Suprapubic skin (tissue), 4 donors: ENCODE results near the gene GFAP. TPM values are rescaled to one million over a fixed set of nuclear protein-coding genes. Genes with fewer than 3 reads are reported as not detected.
A peak's percentile ranks its signal among the peaks of the same experiment; 100 is the strongest.

Experiments
- DNase-seq, 2 donors: peaks; one replicate each; pipeline ENCODE4 v3.0.0-alpha.2; 2019; ENCODE audit warnings: low spot score in 2 of 2
- H3K27ac ChIP-seq: fragments of 200-600 bp; sonication (generic); one replicate; pipeline ENCODE4 v1.5.1; 2019
- H3K27me3 ChIP-seq: fragments of 200-600 bp; sonication (generic); one replicate; pipeline ENCODE4 v1.5.1; 2019
- H3K36me3 ChIP-seq: fragments of 200-600 bp; sonication (generic); one replicate; pipeline ENCODE4 v1.5.1; 2019
- H3K4me1 ChIP-seq: fragments of 200-600 bp; sonication (generic); one replicate; pipeline ENCODE4 v1.5.1; 2019
- H3K4me3 ChIP-seq: fragments of 200-600 bp; sonication (generic); one replicate; pipeline ENCODE4 v1.5.1; 2019; ENCODE audit warnings: mild to moderate bottlenecking
- H3K9me3 ChIP-seq: fragments of 200-600 bp; sonication (generic); one replicate; pipeline ENCODE4 v1.5.1; 2019
- EP300 ChIP-seq: sonication (generic); formaldehyde crosslinking; IDR thresholded peaks from one replicate; pipeline ENCODE4 v1.6.1; 2017; ENCODE audit warnings: antibody characterized with exemption
- POLR2A ChIP-seq, 2 donors: fragments of 450-650 bp; IDR thresholded peaks; one replicate each; pipeline ENCODE4 v1.6.1; 2017; ENCODE audit warnings: antibody characterized with exemption in 2 of 2, mild to moderate bottlenecking in 2 of 2, moderate library complexity in 2 of 2
- POLR2AphosphoS5 ChIP-seq, 3 donors: sonication (generic); formaldehyde crosslinking; IDR thresholded peaks; one replicate each; pipeline ENCODE4 v1.6.1; 2017; ENCODE audit warnings: antibody characterized with exemption in 3 of 3
- WGBS: methylation state at CpG from one replicate; pipeline ENCODE4 v1.1.5; 2018; 5-methylcytosine and 5-hydroxymethylcytosine counted together
- total RNA-seq, 4 donors: library from RNA; depleted of rRNA; stranded (reverse); fragments of >200 nt; gene quantifications; one replicate each; pipeline ENCODE4 v1.1.0, GENCODE V29; 2016
- TF ChIP-seq, protein P1 (sequence below), 2 donors: fragments of 200-600 bp in 1 of 2; fragments of 450-650 bp in 1 of 2; sonication (generic) in 1 of 2; IDR thresholded peaks; one replicate each; pipeline ENCODE4 v1.5.1; 2016 to 2019; ENCODE audit warnings: antibody characterized with exemption in 2 of 2, mild to moderate bottlenecking in 1 of 2, moderate library complexity in 1 of 2

GFAP gene
- total RNA-seq, 4 donors from 2014 or later, result 0.72 to 5.9 TPM; not detected in 2

DNA sequence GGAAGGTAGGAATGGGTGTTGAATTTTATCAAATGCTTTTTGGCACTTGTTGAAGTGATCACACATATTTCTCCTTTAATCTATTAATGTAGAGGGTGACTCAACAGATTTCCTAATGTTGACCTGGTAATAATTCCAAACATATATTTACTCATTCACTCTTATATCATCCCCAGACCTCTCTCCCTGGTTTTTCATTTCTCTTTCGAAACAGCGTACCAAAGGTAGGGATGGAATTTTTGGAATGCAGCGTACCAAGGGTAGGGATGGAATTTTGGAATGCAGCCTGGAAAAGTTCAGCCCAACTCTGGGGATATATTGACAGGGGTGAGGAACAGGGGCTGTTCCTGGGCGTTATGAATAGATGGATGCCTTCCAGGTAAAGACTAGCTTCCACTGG lies 25.0 kb upstream of the GFAP start:
- H3K4me1 ChIP-seq, result no peaks in the 10 kb centered on the region
- H3K4me3 ChIP-seq, result no peak overlapping the region
- no peaks in the 10 kb centered on the region for H3K27me3 ChIP-seq
- H3K27ac ChIP-seq, result no peak overlapping the region
- DNase-seq, result no peak
- H3K36me3 ChIP-seq, result no peaks in the 10 kb centered on the region
- H3K9me3 ChIP-seq, result no peaks in the 10 kb centered on the region
- 50% methylated on average over 4 of the region's 4 CpGs for WGBS
- TF ChIP-seq, protein P1, sequence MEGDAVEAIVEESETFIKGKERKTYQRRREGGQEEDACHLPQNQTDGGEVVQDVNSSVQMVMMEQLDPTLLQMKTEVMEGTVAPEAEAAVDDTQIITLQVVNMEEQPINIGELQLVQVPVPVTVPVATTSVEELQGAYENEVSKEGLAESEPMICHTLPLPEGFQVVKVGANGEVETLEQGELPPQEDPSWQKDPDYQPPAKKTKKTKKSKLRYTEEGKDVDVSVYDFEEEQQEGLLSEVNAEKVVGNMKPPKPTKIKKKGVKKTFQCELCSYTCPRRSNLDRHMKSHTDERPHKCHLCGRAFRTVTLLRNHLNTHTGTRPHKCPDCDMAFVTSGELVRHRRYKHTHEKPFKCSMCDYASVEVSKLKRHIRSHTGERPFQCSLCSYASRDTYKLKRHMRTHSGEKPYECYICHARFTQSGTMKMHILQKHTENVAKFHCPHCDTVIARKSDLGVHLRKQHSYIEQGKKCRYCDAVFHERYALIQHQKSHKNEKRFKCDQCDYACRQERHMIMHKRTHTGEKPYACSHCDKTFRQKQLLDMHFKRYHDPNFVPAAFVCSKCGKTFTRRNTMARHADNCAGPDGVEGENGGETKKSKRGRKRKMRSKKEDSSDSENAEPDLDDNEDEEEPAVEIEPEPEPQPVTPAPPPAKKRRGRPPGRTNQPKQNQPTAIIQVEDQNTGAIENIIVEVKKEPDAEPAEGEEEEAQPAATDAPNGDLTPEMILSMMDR (IDR thresholded peaks at IDR 0.05), result no peak
- TF ChIP-seq POLR2AphosphoS5 (IDR thresholded peaks at IDR 0.05), result no peak

DNA sequence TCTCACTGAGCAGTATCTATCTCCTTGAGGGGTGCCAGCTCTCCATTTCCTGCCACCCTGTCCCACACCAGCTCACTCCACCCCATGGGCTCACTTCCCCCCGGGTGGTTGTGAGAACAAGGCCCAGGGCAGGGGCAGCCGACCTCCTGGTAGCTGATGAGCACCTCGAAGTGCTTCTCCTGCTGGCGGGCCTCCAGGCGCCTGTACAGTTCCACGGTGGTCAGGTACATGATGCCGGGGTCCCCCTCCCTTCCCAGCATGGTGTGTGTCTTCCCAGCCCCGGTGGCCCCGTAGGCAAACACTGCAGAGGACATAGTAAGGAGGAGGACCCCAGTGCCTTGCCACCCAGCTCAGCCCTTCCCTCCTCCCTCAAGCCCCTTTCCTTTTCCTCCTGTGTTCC lies 19.8 kb upstream of the GFAP start:
- peak in 1 of 2 donors; percentile 51 for DNase-seq
- Histone ChIP-seq H3K4me1 (no peaks in the 10 kb centered on the region), H3K9me3 (no peaks in the 10 kb centered on the region), H3K27me3 (no peaks in the 10 kb centered on the region), H3K4me3 (no peak overlapping the region), H3K27ac (no peak overlapping the region), H3K36me3 (no peaks in the 10 kb centered on the region)
- TF ChIP-seq POLR2A (IDR thresholded peaks at IDR 0.05) (no peak), POLR2AphosphoS5 (IDR thresholded peaks at IDR 0.05) (no peak), EP300 (no peak)
- TF ChIP-seq, protein P1 (IDR thresholded peaks at IDR 0.05), result no peak
- 98% methylated on average over 6 of the region's 9 CpGs for WGBS

DNA sequence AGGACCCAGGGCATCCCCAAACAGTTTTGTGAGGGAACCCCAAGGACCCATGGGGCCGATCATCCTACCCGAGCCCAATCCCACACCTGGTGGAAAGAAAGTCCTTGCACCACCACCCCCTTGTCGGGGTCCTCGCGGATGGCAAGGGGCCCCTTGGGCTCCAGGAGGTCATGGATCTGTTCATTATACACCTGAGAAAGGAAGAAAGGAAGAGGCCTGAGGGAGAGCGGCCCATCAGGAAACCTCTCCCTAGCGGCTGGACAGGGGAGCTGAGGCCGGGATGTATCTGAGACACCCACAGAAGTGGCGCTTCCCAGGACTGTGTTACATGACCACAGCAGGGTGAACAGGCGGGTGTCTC lies 19.4 kb upstream of the GFAP start:
- Histone ChIP-seq H3K27me3 (no peaks in the 10 kb centered on the region), H3K4me1 (no peaks in the 10 kb centered on the region), H3K36me3 (no peaks in the 10 kb centered on the region), H3K4me3 (no peak overlapping the region), H3K9me3 (no peaks in the 10 kb centered on the region), H3K27ac (no peak overlapping the region)
- peak in 1 of 2 donors; percentile 32 for DNase-seq
- WGBS, result 96% methylated on average over 7 of the region's 10 CpGs
- TF ChIP-seq POLR2A (IDR thresholded peaks at IDR 0.05), result no peak
- TF ChIP-seq EP300, result no peak
- TF ChIP-seq, protein P1 (IDR thresholded peaks at IDR 0.05), result no peak

DNA sequence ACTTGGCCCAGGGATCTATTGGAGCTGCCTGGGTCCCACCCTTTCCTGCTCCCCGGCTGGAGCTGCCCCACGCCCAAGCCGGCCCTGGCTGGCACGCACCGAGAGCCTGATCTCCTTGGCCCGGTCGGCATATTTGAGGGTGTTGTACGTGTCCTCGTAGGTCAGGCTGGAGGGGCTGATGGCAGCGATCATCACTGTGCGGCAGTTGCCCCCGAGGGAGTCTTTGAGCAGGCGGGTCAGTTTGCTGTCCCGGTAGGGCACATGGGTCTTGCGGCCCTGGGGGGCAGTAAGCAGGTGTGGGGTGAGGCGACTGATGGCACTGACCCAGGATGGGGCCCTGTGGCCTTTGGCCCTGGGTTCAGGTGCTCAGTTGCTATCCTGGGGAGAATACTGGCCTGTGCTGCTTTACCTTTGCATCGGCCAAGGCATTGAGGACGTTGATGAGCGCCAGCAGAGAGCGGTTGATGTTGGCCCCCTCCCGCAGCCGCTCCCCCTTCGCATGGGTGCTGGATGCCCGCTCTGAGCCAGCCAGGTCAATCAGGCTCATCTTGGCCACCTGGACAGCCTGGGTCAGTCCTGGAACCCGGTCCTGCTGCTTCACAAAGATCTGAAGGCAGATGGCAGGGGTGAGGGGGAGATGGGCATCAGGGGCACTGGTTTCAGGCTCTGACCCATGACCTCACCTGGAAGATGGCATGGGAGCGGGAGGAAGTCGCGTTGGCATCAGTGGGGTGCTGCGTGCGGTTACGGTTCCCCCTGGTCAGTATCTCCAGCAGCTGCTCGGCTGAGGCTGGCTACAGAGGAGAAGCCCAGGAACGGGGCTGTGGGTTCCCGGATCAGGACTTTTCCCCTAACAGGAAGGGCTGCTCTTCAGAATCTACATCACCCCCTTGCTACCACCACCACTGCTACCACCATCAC lies 18.8 kb upstream of the GFAP start:
- no peaks in the 10 kb centered on the region for H3K9me3 ChIP-seq
- H3K27ac ChIP-seq, result no peak overlapping the region
- H3K27me3 ChIP-seq, result no peaks in the 10 kb centered on the region
- no peak overlapping the region for H3K4me3 ChIP-seq
- DNase-seq, result peak in 1 of 2 donors; percentile 44
- H3K36me3 ChIP-seq, result no peaks in the 10 kb centered on the region
- no peaks in the 10 kb centered on the region for H3K4me1 ChIP-seq
- no peak for TF ChIP-seq POLR2AphosphoS5 (IDR thresholded peaks at IDR 0.05)
- TF ChIP-seq POLR2A (IDR thresholded peaks at IDR 0.05), result no peak
- TF ChIP-seq, protein P1 (IDR thresholded peaks at IDR 0.05), result no peak
- TF ChIP-seq EP300, result no peak
- 97% methylated on average over 26 of the region's 34 CpGs for WGBS

DNA sequence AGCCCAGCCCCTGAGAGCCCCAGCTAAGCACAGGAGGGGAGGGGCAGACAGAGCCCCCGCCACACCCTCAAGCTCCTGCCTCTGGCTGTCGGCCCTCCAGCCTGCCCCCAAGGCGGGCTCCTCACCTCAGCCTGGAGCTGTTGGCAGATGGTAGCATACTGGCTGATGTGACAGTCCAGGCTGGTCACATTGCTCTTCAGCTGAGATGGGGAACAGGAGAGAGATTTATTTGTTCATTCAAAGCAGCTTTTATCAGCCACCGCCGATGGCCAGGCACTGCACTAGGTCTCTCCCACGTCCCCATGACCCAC lies 17.4 kb upstream of the GFAP start:
- 87% methylated on average over 6 of the region's 6 CpGs for WGBS
- DNase-seq, result no peak

More for the DNA sequence above, 17.4 kb upstream of the GFAP start:
- no peak for TF ChIP-seq POLR2A (IDR thresholded peaks at IDR 0.05)
- TF ChIP-seq EP300, result no peak
- TF ChIP-seq POLR2AphosphoS5 (IDR thresholded peaks at IDR 0.05), result no peak
- TF ChIP-seq, protein P1 (IDR thresholded peaks at IDR 0.05), result no peak
- H3K4me1 ChIP-seq, result no peaks in the 10 kb centered on the region
- H3K4me3 ChIP-seq, result no peak overlapping the region
- H3K9me3 ChIP-seq, result no peaks in the 10 kb centered on the region
- no peaks in the 10 kb centered on the region for H3K36me3 ChIP-seq
- H3K27ac ChIP-seq, result no peak overlapping the region
- no peaks in the 10 kb centered on the region for H3K27me3 ChIP-seq
